Activated T-helper 1 cell treated with Interleukin-2 at 50 U/mL for 16 hours (primary cell): ENCODE results near the gene MON1B.

Experiments
- DNase-seq: peaks from one replicate; pipeline ENCODE4 v3.0.0-alpha.2; 2020; ENCODE audit warnings: low read depth

Gene MON1B

DNA sequence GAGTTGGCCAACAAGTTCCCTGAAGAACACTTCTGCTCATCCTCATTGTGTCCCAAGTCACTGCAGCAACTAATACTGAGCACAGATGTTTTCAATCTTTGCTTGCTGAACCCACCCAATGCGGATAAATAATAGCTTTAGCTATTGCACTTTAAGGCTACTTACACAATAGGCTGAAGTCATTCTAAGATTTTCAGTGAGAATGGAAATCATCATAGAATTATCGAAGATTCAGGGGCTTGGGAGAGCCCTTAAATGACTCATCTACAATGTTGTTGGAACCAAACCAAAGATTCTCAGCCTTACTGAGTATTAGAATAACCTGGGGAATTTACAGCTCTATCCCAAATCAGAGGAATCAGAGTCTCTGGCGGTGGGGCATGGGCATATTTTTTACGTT, 59.4 kb downstream of the MON1B start:
- DNase-seq = no peak
